HCT116 (cell line): Measurements from ENCODE around the gene RBM33. TPM values are rescaled to one million over a fixed set of nuclear protein-coding genes. Genes with fewer than 3 reads are reported as not detected.

Experiments used
- ATAC-seq: fragments of 200-7000 bp; cut with Tn5 transposase; 2 replicates; pipeline ENCODE4 v1.9.1; 2020; ENCODE audit warnings: mild to moderate bottlenecking, moderate library complexity
- BruUV-seq: library from RNA; stranded (reverse); fragments of 400-500 nt; replicated peaks from 2 replicates; lab custom pipeline; 2021; lab: Mats Ljungman, UMichigan
- CTCF ChIA-PET: fragments of 300-600 bp; sonication (Branson Sonifier 250); formaldehyde crosslinking; loops from one replicate; lab custom pipeline; 2021; ENCODE audit warnings: antibody characterized with exemption; lab: Charles Lee
- POLR2A ChIA-PET: fragments of 300-600, 350-600 bp; sonication (Branson Sonifier 250); formaldehyde crosslinking; loops from one replicate; lab custom pipeline; 2021; ENCODE audit warnings: antibody characterized with exemption; lab: Charles Lee
- RAD21 ChIA-PET, 2 experiments: fragments of 300-600 bp; sonication (Branson Sonifier 250); formaldehyde crosslinking; loops; one replicate each; lab custom pipeline; 2023; ENCODE audit warnings: low total read pairs in 2 of 2; ENCODE audit not compliant: uncharacterized antibody in 2 of 2, unreplicated experiment in 2 of 2, low non-redundant PET in 1 of 2; lab: Charles Lee
- DNase-seq: peaks from one replicate; pipeline ENCODE4 v3.0.0-alpha.2; 2010; ENCODE audit warnings: low read depth, low spot score
- H2AFZ ChIP-seq: fragments of 200-600 bp; shearing (Covaris generic), sonication (generic); 2 replicates; pipeline ENCODE4 v1.6.1; 2017; ENCODE audit warnings: low read depth, mixed run types, mixed read lengths, antibody characterized with exemption, low read length; ENCODE audit not compliant: poor library complexity, severe bottlenecking
- H3K27ac ChIP-seq: 2 replicates; pipeline ENCODE4 v1.5.1; 2012; ENCODE audit warnings: low read depth, low read length
- H3K27me3 ChIP-seq: fragments of 200-600 bp; sonication (generic); 2 replicates; pipeline ENCODE4 v1.6.1; 2016; ENCODE audit warnings: mixed run types, low read length, mixed read lengths; ENCODE audit not compliant: insufficient read depth
- H3K36me3 ChIP-seq, 2 experiments: fragments of 200-500 bp in 1 of 2; fragments of 200-600 bp in 1 of 2; sonication (Bioruptor generic) in 1 of 2; sonication (generic) in 1 of 2; 2 replicates each; pipeline versions ENCODE4 v1.5.1 to v1.6.1; 2014 to 2016; ENCODE audit warnings: low read length in 2 of 2, inconsistent platforms in 1 of 2, mixed read lengths in 1 of 2, mixed run types in 1 of 2; ENCODE audit not compliant: insufficient read depth in 2 of 2, control insufficient read depth in 1 of 2
- H3K4me1 ChIP-seq, 2 experiments: fragments of 200-600 bp in 1 of 2; sonication (generic) in 1 of 2; 2 replicates each; pipeline versions ENCODE4 v1.5.1 to v1.6.1; 2012 to 2017; ENCODE audit warnings: low read length in 2 of 2, inconsistent platforms in 1 of 2, mild to moderate bottlenecking in 1 of 2, mixed read lengths in 1 of 2, mixed run types in 1 of 2, moderate library complexity in 1 of 2; ENCODE audit not compliant: insufficient read depth in 2 of 2, control insufficient read depth in 1 of 2
- H3K4me2 ChIP-seq: fragments of 200-600 bp; sonication (generic); 2 replicates; pipeline ENCODE4 v1.6.1; 2017; ENCODE audit warnings: mixed run types, low read length, mixed read lengths
- H3K4me3 ChIP-seq, 2 experiments: fragments of 200-600 bp in 1 of 2; sonication (generic) in 1 of 2; replicated peaks in 1 of 2; 2 replicates each; pipeline ENCODE4 v1.5.1; 2011 to 2016; ENCODE audit warnings: low read length in 2 of 2, control low read depth in 1 of 2, low read depth in 1 of 2, mild to moderate bottlenecking in 1 of 2, mixed read lengths in 1 of 2, mixed run types in 1 of 2
- H3K79me2 ChIP-seq: fragments of 200-600 bp; sonication (generic); 2 replicates; pipeline ENCODE4 v1.6.1; 2017; ENCODE audit warnings: mild to moderate bottlenecking, mixed run types, low read length, moderate library complexity, mixed read lengths; ENCODE audit not compliant: insufficient read depth
- H3K9ac ChIP-seq: fragments of 200-600 bp; sonication (generic); 2 replicates; pipeline ENCODE4 v1.6.1; 2016; ENCODE audit warnings: low read length, mixed read lengths
- H3K9me2 ChIP-seq: fragments of 200-600 bp; sonication (generic), shearing (Covaris generic); 2 replicates; pipeline ENCODE4 v1.6.1; 2017; ENCODE audit warnings: mixed run types, mild to moderate bottlenecking, moderate library complexity; ENCODE audit not compliant: insufficient read depth
- H3K9me3 ChIP-seq, 2 experiments: fragments of 200-500 bp in 1 of 2; fragments of 200-600 bp in 1 of 2; sonication (Bioruptor generic) in 1 of 2; sonication (generic) in 1 of 2; 2 replicates each; pipeline ENCODE4 v1.6.1; 2014 to 2017; ENCODE audit warnings: low read length in 2 of 2, mixed read lengths in 2 of 2, inconsistent platforms in 1 of 2, low read depth in 1 of 2, mild to moderate bottlenecking in 1 of 2, mixed run types in 1 of 2, moderate library complexity in 1 of 2; ENCODE audit not compliant: control insufficient read depth in 1 of 2, insufficient read depth in 1 of 2
- H4K20me1 ChIP-seq: fragments of 200-600 bp; sonication (generic), shearing (Covaris generic); 2 replicates; pipeline ENCODE4 v1.6.1; 2017; ENCODE audit warnings: mixed run types, mild to moderate bottlenecking, moderate library complexity; ENCODE audit not compliant: insufficient read depth
- ATF3 ChIP-seq: IDR thresholded peaks from 2 replicates; pipeline ENCODE4 v1.6.1; 2012
- CBX3 ChIP-seq: IDR thresholded peaks from 2 replicates; pipeline ENCODE4 v1.6.1; 2012; ENCODE audit warnings: low read depth
- CEBPB ChIP-seq: IDR thresholded peaks from 2 replicates; pipeline ENCODE4 v1.6.1; 2012; ENCODE audit warnings: low read depth
- CTCF ChIP-seq, 3 experiments: fragments of 200-600 bp in 1 of 3; sonication (generic) in 1 of 3; IDR thresholded peaks in 2 of 3; conservative IDR thresholded peaks in 1 of 3; 2 replicates each; pipeline ENCODE4 v1.5.1; 2012 to 2017; ENCODE audit warnings: low read depth in 2 of 3, low read length in 2 of 3, antibody characterized with exemption in 1 of 3, borderline replicate concordance in 1 of 3, control low read depth in 1 of 3, mild to moderate bottlenecking in 1 of 3, mixed read lengths in 1 of 3, mixed run types in 1 of 3, moderate library complexity in 1 of 3; ENCODE audit not compliant: insufficient read depth in 1 of 3
- EZH2 ChIP-seq: fragments of 200-600 bp; sonication (generic); IDR thresholded peaks from 2 replicates; pipeline ENCODE4 v1.6.1; 2017; ENCODE audit warnings: antibody characterized with exemption, mixed run types
- EZH2phosphoT487 ChIP-seq: fragments of 200-600 bp; IDR thresholded peaks from 2 replicates; pipeline ENCODE4 v1.6.1; 2018; ENCODE audit warnings: antibody characterized with exemption, borderline replicate concordance
- FOSL1 ChIP-seq: IDR thresholded peaks from 2 replicates; pipeline ENCODE4 v1.6.1; 2012; ENCODE audit warnings: low read depth
- JUND ChIP-seq: IDR thresholded peaks from 2 replicates; pipeline ENCODE4 v1.6.1; 2012
- MAX ChIP-seq: IDR thresholded peaks from 2 replicates; pipeline ENCODE4 v1.6.1; 2012
- POLR2A ChIP-seq: IDR thresholded peaks from 2 replicates; pipeline ENCODE4 v1.7.0; 2011; ENCODE audit warnings: borderline replicate concordance; ENCODE audit not compliant: insufficient read depth, insufficient read length; ENCODE audit errors: extremely low read depth
- POLR2AphosphoS5 ChIP-seq: IDR thresholded peaks from 2 replicates; pipeline ENCODE4 v1.6.1; 2011; ENCODE audit warnings: mild to moderate bottlenecking, low read depth, low read length, moderate library complexity
- RAD21 ChIP-seq: IDR thresholded peaks from 2 replicates; pipeline ENCODE4 v1.6.1; 2012; ENCODE audit warnings: low read depth, mild to moderate bottlenecking
- REST ChIP-seq: IDR thresholded peaks from 2 replicates; pipeline ENCODE4 v1.6.1; 2012; ENCODE audit warnings: low read depth
- SIN3A ChIP-seq: IDR thresholded peaks from 2 replicates; pipeline ENCODE4 v1.6.1; 2012; ENCODE audit warnings: low read depth
- SP1 ChIP-seq: IDR thresholded peaks from 2 replicates; pipeline ENCODE4 v1.6.1; 2012; ENCODE audit warnings: low read depth
- SRF ChIP-seq: IDR thresholded peaks from 2 replicates; pipeline ENCODE4 v1.6.1; 2012; ENCODE audit warnings: low read depth
- TCF7L2 ChIP-seq: IDR thresholded peaks from 2 replicates; pipeline ENCODE4 v1.7.0; 2011; ENCODE audit warnings: borderline replicate concordance, inconsistent platforms; ENCODE audit not compliant: insufficient read depth, insufficient read length; ENCODE audit errors: extremely low read depth
- YY1 ChIP-seq: IDR thresholded peaks from 2 replicates; pipeline ENCODE4 v1.6.1; 2011; ENCODE audit warnings: low read length, low read depth, moderate library complexity, mild to moderate bottlenecking; ENCODE audit not compliant: insufficient replicate concordance; ENCODE audit errors: extremely low read depth
- ZNF274 ChIP-seq: fragments of 200-500 bp; sonication (Bioruptor generic); IDR thresholded peaks from 2 replicates; pipeline ENCODE4 v1.6.1; 2014; ENCODE audit warnings: mild to moderate bottlenecking, low read depth, low read length, inconsistent platforms
- intact Hi-C: fragments of 100-400 bp; cut with micrococcal nuclease; formaldehyde crosslinking; loops from 2 replicates; pipeline ENCODE4 v1.10.0; 2022
- total RNA-seq: library from RNA; stranded (reverse); gene quantifications from one replicate; pipeline ENCODE4 v1.2.1, GENCODE V29; 2021; ENCODE audit not compliant: unreplicated experiment

Gene RBM33
- total RNA-seq, 1 experiment from 2014 or later, result 64.3 TPM

- Histone ChIP-seq H3K9me3 (no peaks in the 10 kb centered on the region), H3K36me3 (no peaks in the 10 kb centered on the region; a peak in 1 of 4 replicates), H3K9me2 (no peaks in the 10 kb centered on the region), H3K27me3 (no peaks in the 10 kb centered on the region), H3K9ac (no peak overlapping the region), H3K4me3 (no peak overlapping the region), H2AFZ (no peak overlapping the region), H3K79me2 (peaks cover 40% of the 10 kb centered on the region), H3K27ac (no peak overlapping the region), H3K4me2 (no peak overlapping the region), H3K4me1 (no peaks in the 10 kb centered on the region), H4K20me1 (no peaks in the 10 kb centered on the region)
- ChIA-PET CTCF (no interaction called here), RAD21 (no interaction called here), POLR2A (no interaction called here)
- TF ChIP-seq TCF7L2, result no peak
- no peak for TF ChIP-seq ZNF274
- no peak for TF ChIP-seq EZH2phosphoT487
- no peak for TF ChIP-seq RAD21
- TF ChIP-seq POLR2AphosphoS5, result no peak
- TF ChIP-seq REST, result no peak
- TF ChIP-seq FOSL1, result no peak
- TF ChIP-seq YY1, result no peak
- no peak for TF ChIP-seq MAX
- TF ChIP-seq CTCF (IDR thresholded peaks at IDR 0.05 in 2 of 3, conservative IDR thresholded peaks at IDR 0.05 in 1 of 3; ENCODE audit: borderline replicate concordance in 1 of 3, insufficient read depth in 1 of 3, low read depth in 2 of 3, low read length in 2 of 3), result no peak
- no peak for TF ChIP-seq CEBPB
- no peak for TF ChIP-seq CBX3
- no peak for TF ChIP-seq SP1
- TF ChIP-seq SIN3A, result no peak
- no peak for TF ChIP-seq POLR2A
- no peak for TF ChIP-seq ATF3
- no peak for TF ChIP-seq SRF
- TF ChIP-seq JUND, result no peak
- no peak for TF ChIP-seq EZH2
- no peak for DNase-seq
- intact Hi-C loops, result no loop called here
- ATAC-seq, result peak; percentile 27; the same call in 1 of the 2 replicates
- no TSS peak for BruUV-seq
These were observed 85.4 kb downstream of the RBM33 start for GRCh38 chr7:155729847-155730246.
